Measurements from ENCODE around the gene ZSCAN21. TPM values are rescaled to one million over a fixed set of nuclear protein-coding genes. Genes with fewer than 3 reads are reported as not detected.

ZSCAN21 gene
- total and polyA plus RNA-seq, 2 donors (not counting 3 experiments of a cell fraction or from before 2014, with no cell fraction given) = 7.4 to 7.7 TPM

- peaks cover 31% of the 10 kb centered on the region for H3K79me2 ChIP-seq (ENCODE audit: control insufficient read depth, insufficient read depth, low read length)
Measured at GRCh38 chr7:100075418-100075817, 25.8 kb downstream of the ZSCAN21 start.

More at GRCh38 chr7:100075418-100075817, 25.8 kb downstream of the ZSCAN21 start:
- Histone ChIP-seq H4K20me1 (replicated peaks; ENCODE audit: control insufficient read depth, extremely low read depth, insufficient read depth, low read length) (no peaks in the 10 kb centered on the region), H3K9me1 (replicated peaks; ENCODE audit: control insufficient read depth, extremely low read depth, insufficient read depth, low read length) (no peaks in the 10 kb centered on the region), H2AFZ (ENCODE audit: low read depth, low read length) (no peak overlapping the region), H3K4me1 (ENCODE audit: control insufficient read depth, extremely low read depth, insufficient read depth, low read length) (peaks cover 5% of the 10 kb centered on the region), H3K4me3 (replicated peaks in 1 of 3; ENCODE audit: insufficient read depth in 1 of 3, low read depth in 1 of 3, low read length in 3 of 3) (no peak overlapping the region), H3K9ac (replicated peaks; ENCODE audit: extremely low read depth, insufficient read depth, low read length) (no peak overlapping the region), H3K27ac (ENCODE audit: insufficient read depth, low read depth, low read length) (no peak overlapping the region), H3K4me2 (ENCODE audit: insufficient read depth, low read length) (no peak overlapping the region), H3K9me3 (replicated peaks; ENCODE audit: control insufficient read depth, insufficient read depth, low read length) (peaks cover 22% of the 10 kb centered on the region), H3K27me3 (ENCODE audit: control insufficient read depth in 2 of 2, insufficient read depth in 2 of 2, low read length in 2 of 2) (no peaks in the 10 kb centered on the region), H3K36me3 (ENCODE audit: control insufficient read depth in 2 of 2, extremely low read depth in 1 of 2, insufficient read depth in 2 of 2, low read length in 2 of 2) (peaks cover 47 to 62% of the 10 kb centered on the region in 2 experiments)
- intact Hi-C loops (cut with micrococcal nuclease) = no loop called here
- no TSS peak for BruUV-seq (replicated peaks)
- TF ChIP-seq MAX (IDR thresholded peaks at IDR 0.05; ENCODE audit: insufficient read depth, insufficient read length) (no peak), FOS (IDR thresholded peaks at IDR 0.05; ENCODE audit: borderline replicate concordance, insufficient read depth, low read length) (no peak), MYC (IDR thresholded peaks at IDR 0.05; ENCODE audit: low read depth, low read length) (no peak), CTCF (IDR thresholded peaks at IDR 0.05; ENCODE audit: extremely low read depth in 1 of 2, insufficient read depth in 1 of 2, low read depth in 1 of 2, low read length in 2 of 2) (no peak), POLR2AphosphoS5 (IDR thresholded peaks at IDR 0.05; ENCODE audit: insufficient read depth, low read depth, low read length) (no peak), JUN (IDR thresholded peaks at IDR 0.05; ENCODE audit: borderline replicate concordance, insufficient read depth, insufficient read length, low read depth) (no peak)
- dilution Hi-C loops (cut with MboI; ENCODE audit: extremely low pct_ligation_motif_present, low sequenced_read_pairs) = no loop called here
- ChIA-PET POLR2A (no interaction called here), CTCF (interaction anchor here (1.6 to 2.4 kb wide), 2 partner anchors 12 to 82 kb away, joined by 4 to 8 read pairs; no protein-coding TSS in a partner anchor)
- no peak for DNase-seq (ENCODE audit: low read depth, low spot score)
- no peak for FAIRE-seq
